Measurements from ENCODE around the gene FAM76B. TPM values are rescaled to one million over a fixed set of nuclear protein-coding genes. Genes with fewer than 3 reads are reported as not detected.

The FAM76B gene
- total and polyA plus RNA-seq, 2 of the 13 experiments (the other 11 are each of a cell fraction or from before 2014, with no cell fraction given), result 20.2 to 24.2 TPM

- TF ChIP-seq ZNF362 (CRISPR knock-in tag; IDR thresholded peaks at IDR 0.05; ENCODE audit: borderline replicate concordance) (no peak), ZNF644 (CRISPR knock-in tag; IDR thresholded peaks at IDR 0.05; ENCODE audit: low read depth) (no peak), ZNF350 (CRISPR knock-in tag; IDR thresholded peaks at IDR 0.05; ENCODE audit: borderline replicate concordance, low read depth) (no peak; the same call in 1 of the 2 replicates), ZBTB44 (CRISPR knock-in tag; IDR thresholded peaks at IDR 0.05) (no peak), ZNF704 (CRISPR knock-in tag; IDR thresholded peaks at IDR 0.05; ENCODE audit: borderline replicate concordance) (no peak), ZNF12 (CRISPR knock-in tag; IDR thresholded peaks at IDR 0.05) (no peak), SALL1 (CRISPR knock-in tag; IDR thresholded peaks at IDR 0.05) (no peak), SP5 (CRISPR knock-in tag; IDR thresholded peaks at IDR 0.05; ENCODE audit: borderline replicate concordance, low read depth) (no peak), ZNF205 (CRISPR knock-in tag; IDR thresholded peaks at IDR 0.05) (no peak; the same call in 1 of the 2 replicates), ZNF230 (CRISPR knock-in tag; IDR thresholded peaks at IDR 0.05) (0 out of 2 replicates have a peak, but pooled peaks have one; percentile 44), FIP1L1 (IDR thresholded peaks at IDR 0.05; ENCODE audit: borderline replicate concordance, insufficient read depth, low read depth, low read length) (no peak), THAP7 (CRISPR knock-in tag; IDR thresholded peaks at IDR 0.05) (no peak), KDM3A (CRISPR knock-in tag; IDR thresholded peaks at IDR 0.05; ENCODE audit: low read depth) (no peak), DMTF1 (CRISPR knock-in tag; IDR thresholded peaks at IDR 0.05) (no peak), SNAI1 (CRISPR knock-in tag; IDR thresholded peaks at IDR 0.05; ENCODE audit: borderline replicate concordance) (peak; percentile 28; the same call in 1 of the 2 replicates), ZNF292 (CRISPR knock-in tag; IDR thresholded peaks at IDR 0.05; ENCODE audit: borderline replicate concordance, low read depth) (peak; percentile 27; the same call in 1 of the 2 replicates), PREB (CRISPR knock-in tag; IDR thresholded peaks at IDR 0.05) (no peak), ZNF414 (CRISPR knock-in tag; IDR thresholded peaks at IDR 0.05) (no peak), FOSL1 (CRISPR knock-in tag; IDR thresholded peaks at IDR 0.05; ENCODE audit: borderline replicate concordance) (no peak; the same call in 1 of the 2 replicates), ZNF354B (CRISPR knock-in tag; IDR thresholded peaks at IDR 0.05) (no peak)
Observed at GRCh38 chr11:95788921-95789505, 569 bp downstream of the FAM76B start (continued).
